Activated effector memory CD4-positive, alpha-beta T cell treated with anti-CD3 and anti-CD28 coated beads, Interleukin-2, amount 50 U/mL, for 16 hours (primary cell): ENCODE measurements around the gene GPATCH2.
"Not testable (repeated sequence)": the region's sequence is repeated elsewhere in the genome, so short reads cannot be mapped to it uniquely, and the experiment has no call there.

Experiments
- DNase-seq: peaks from one replicate; pipeline ENCODE4 v3.0.0-alpha.2; 2020

The GPATCH2 gene

GRCh38 chr1:217524787-217525520 lies 105.9 kb downstream of the GPATCH2 start:
- DNase-seq: no peak

GRCh38 chr1:217523921-217524320 lies 107.0 kb downstream of the GPATCH2 start:
- DNase-seq: not testable (repeated sequence)

- DNase-seq: no peak
Observed at GRCh38 chr1:217522277-217522676, 108.6 kb downstream of the GPATCH2 start.

GRCh38 chr1:217521317-217521716 lies 109.6 kb downstream of the GPATCH2 start:
- DNase-seq: no peak

GRCh38 chr1:217506878-217507277 lies 124.0 kb downstream of the GPATCH2 start:
- no peak for DNase-seq

- no peak for DNase-seq
Observed at GRCh38 chr1:217498209-217498608, 132.7 kb downstream of the GPATCH2 start.

GRCh38 chr1:217495249-217495648 lies 135.6 kb downstream of the GPATCH2 start:
- no peak for DNase-seq

- no peak for DNase-seq
Observed at GRCh38 chr1:217494767-217495166, 136.1 kb downstream of the GPATCH2 start.

- DNase-seq: no peak
Observed at GRCh38 chr1:217493290-217493689, 137.6 kb downstream of the GPATCH2 start.

- no peak for DNase-seq
Observed at GRCh38 chr1:217484871-217485270, 146.0 kb downstream of the GPATCH2 start.

GRCh38 chr1:217482356-217483102 lies 148.4 kb downstream of the GPATCH2 start:
- DNase-seq: peak; percentile 71

- DNase-seq: no peak
Observed at GRCh38 chr1:217478450-217478849, 152.4 kb downstream of the GPATCH2 start.

- no peak for DNase-seq
Observed at GRCh38 chr1:217472915-217473314, 158.0 kb downstream of the GPATCH2 start.

- no peak for DNase-seq
Observed at GRCh38 chr1:217471403-217471802, 159.5 kb downstream of the GPATCH2 start.

GRCh38 chr1:217469983-217470382 lies 160.9 kb downstream of the GPATCH2 start:
- DNase-seq: no peak

GRCh38 chr1:217465102-217465501 lies 165.8 kb downstream of the GPATCH2 start:
- no peak for DNase-seq

GRCh38 chr1:217462666-217463065 lies 168.2 kb downstream of the GPATCH2 start:
- no peak for DNase-seq

- DNase-seq: no peak
Observed at GRCh38 chr1:217462159-217462558, 168.7 kb downstream of the GPATCH2 start.

- DNase-seq: no peak
Observed at GRCh38 chr1:217457016-217457415, 173.9 kb downstream of the GPATCH2 start.

- no peak for DNase-seq
Observed at GRCh38 chr1:217456261-217456660, 174.6 kb downstream of the GPATCH2 start.

GRCh38 chr1:217453816-217454215 lies 177.1 kb downstream of the GPATCH2 start:
- DNase-seq: no peak

GRCh38 chr1:217449370-217449769 lies 181.5 kb downstream of the GPATCH2 start:
- DNase-seq: no peak

GRCh38 chr1:217443845-217444244 lies 187.0 kb downstream of the GPATCH2 start:
- no peak for DNase-seq

GRCh38 chr1:217437376-217437775 lies 193.5 kb downstream of the GPATCH2 start:
- DNase-seq: no peak
